Subcutaneous adipose tissue (tissue), 4 donors: ENCODE results near the gene ZNF260. TPM values are rescaled to one million over a fixed set of nuclear protein-coding genes. Genes with fewer than 3 reads are reported as not detected.

Experiments used
- total RNA-seq, 4 donors: library from RNA; depleted of rRNA; stranded (reverse); fragments of >200 nt; gene quantifications; one replicate each; pipeline ENCODE4 v1.1.0, GENCODE V29; 2016
- TF ChIP-seq, protein P1 (sequence below): fragments of 450-650 bp; IDR thresholded peaks from one replicate; pipeline ENCODE4 v1.5.1; 2016; ENCODE audit warnings: low read depth, mild to moderate bottlenecking, control low read depth, antibody characterized with exemption, moderate library complexity

The ZNF260 gene
- 10 to 100 TPM in 1 of 4 donors, 1 to 10 TPM in 3; 8.8 to 19.4 (median 9.4) TPM for total RNA-seq

DNA sequence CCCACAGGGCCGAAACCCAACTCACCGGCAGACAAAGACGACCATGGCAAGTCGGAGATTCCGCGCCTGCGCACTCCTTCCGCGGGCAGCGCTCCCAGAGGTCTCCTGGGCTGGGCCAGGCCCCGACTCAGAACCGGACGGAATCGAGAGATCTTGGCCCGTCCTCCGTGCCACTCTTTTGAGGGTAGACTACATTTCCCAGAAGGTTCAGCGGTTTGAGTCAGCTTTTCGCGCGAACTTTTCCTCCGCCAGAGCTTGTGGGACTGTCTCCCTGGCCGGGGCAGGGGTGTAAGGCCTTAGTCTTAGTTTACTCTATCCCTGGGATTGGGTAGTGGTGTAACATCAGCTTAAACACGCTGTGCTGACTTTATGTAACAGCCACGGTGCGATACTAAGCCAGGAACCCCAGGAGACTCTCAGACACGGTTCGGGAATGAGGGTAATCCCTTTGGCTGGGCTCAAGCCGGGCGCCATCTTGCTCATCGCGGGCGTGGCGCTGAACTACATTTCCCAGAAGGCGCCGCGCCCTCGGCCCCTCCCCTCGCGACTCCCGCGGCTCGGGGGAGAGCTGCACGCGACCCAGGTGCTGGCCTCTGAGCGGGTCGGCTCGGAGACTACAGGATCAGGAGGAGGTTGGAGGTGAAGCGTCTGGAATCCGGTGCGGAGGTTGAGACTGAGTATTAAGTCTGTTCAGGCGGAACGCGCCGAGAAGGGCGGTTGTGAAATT lies at the start of gene ZNF260:
TSS of gene ZNF260 (minus strand) at position 78 of the 727 bp plus-strand sequence. CDS start 13,033 bp downstream, outside the sequence.
- TF ChIP-seq, protein P1, sequence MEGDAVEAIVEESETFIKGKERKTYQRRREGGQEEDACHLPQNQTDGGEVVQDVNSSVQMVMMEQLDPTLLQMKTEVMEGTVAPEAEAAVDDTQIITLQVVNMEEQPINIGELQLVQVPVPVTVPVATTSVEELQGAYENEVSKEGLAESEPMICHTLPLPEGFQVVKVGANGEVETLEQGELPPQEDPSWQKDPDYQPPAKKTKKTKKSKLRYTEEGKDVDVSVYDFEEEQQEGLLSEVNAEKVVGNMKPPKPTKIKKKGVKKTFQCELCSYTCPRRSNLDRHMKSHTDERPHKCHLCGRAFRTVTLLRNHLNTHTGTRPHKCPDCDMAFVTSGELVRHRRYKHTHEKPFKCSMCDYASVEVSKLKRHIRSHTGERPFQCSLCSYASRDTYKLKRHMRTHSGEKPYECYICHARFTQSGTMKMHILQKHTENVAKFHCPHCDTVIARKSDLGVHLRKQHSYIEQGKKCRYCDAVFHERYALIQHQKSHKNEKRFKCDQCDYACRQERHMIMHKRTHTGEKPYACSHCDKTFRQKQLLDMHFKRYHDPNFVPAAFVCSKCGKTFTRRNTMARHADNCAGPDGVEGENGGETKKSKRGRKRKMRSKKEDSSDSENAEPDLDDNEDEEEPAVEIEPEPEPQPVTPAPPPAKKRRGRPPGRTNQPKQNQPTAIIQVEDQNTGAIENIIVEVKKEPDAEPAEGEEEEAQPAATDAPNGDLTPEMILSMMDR: no peak

GRCh38 chr19:36577271-36577996 lies 49.4 kb upstream of the ZNF260 start:
- TF ChIP-seq, protein P1: no peak

- TF ChIP-seq, protein P1: no peak
These were observed 46.7 kb upstream of the ZNF260 start for GRCh38 chr19:36574741-36575140.

- TF ChIP-seq, protein P1: no peak
These were observed 46.0 kb upstream of the ZNF260 start for GRCh38 chr19:36573895-36574720.

GRCh38 chr19:36573020-36573894 lies 45.2 kb upstream of the ZNF260 start, which contains the start of gene ZNF529:
Gene ZNF529 (minus strand): TSS chr19:36573292. CDS start chr19:36572346, 946 bp downstream.
- TF ChIP-seq, protein P1: no peak

- TF ChIP-seq, protein P1: no peak
These were observed 44.5 kb upstream of the ZNF260 start for GRCh38 chr19:36572593-36573019.
